Trophoblast cell (in vitro differentiated cells and primary cell): ENCODE measurements around the gene RAB1B.

Source experiments
- DNase-seq, 2 donors: peaks; one replicate each; pipeline ENCODE4 v3.0.0-alpha.2; 2016
- H2AFZ ChIP-seq: 2 replicates; pipeline ENCODE4 v1.6.1; 2013; ENCODE audit warnings: low read length, moderate library complexity, mild to moderate bottlenecking; ENCODE audit not compliant: insufficient read depth, poor library complexity
- H2AK5ac ChIP-seq: 2 replicates; pipeline ENCODE4 v1.6.1; 2013; ENCODE audit warnings: mild to moderate bottlenecking, low read length
- H2BK120ac ChIP-seq: 2 replicates; pipeline ENCODE4 v1.6.1; 2013; ENCODE audit warnings: low read length, mild to moderate bottlenecking, moderate library complexity; ENCODE audit not compliant: insufficient read depth, poor library complexity
- H2BK12ac ChIP-seq: 2 replicates; pipeline ENCODE4 v1.6.1; 2013; ENCODE audit warnings: mild to moderate bottlenecking, low read length, moderate library complexity
- H2BK5ac ChIP-seq: 2 replicates; pipeline ENCODE4 v1.6.1; 2013; ENCODE audit warnings: low read length, low read depth, moderate library complexity, mild to moderate bottlenecking; ENCODE audit not compliant: poor library complexity
- H3K14ac ChIP-seq: 2 replicates; pipeline ENCODE4 v1.6.1; 2013; ENCODE audit warnings: mild to moderate bottlenecking, low read length
- H3K18ac ChIP-seq: 2 replicates; pipeline ENCODE4 v1.6.1; 2013; ENCODE audit warnings: mild to moderate bottlenecking, low read length
- H3K23ac ChIP-seq: 2 replicates; pipeline ENCODE4 v1.6.1; 2013; ENCODE audit warnings: low read length
- H3K27ac ChIP-seq: 2 replicates; pipeline ENCODE4 v1.5.1; 2013; ENCODE audit warnings: low read depth, mild to moderate bottlenecking, inconsistent platforms, low read length, moderate library complexity
- H3K27me3 ChIP-seq: 2 replicates; pipeline ENCODE4 v1.6.1; 2013; ENCODE audit warnings: inconsistent platforms, mild to moderate bottlenecking, low read length, moderate library complexity; ENCODE audit not compliant: insufficient read depth
- H3K36me3 ChIP-seq, 2 experiments: 1 replicate in 1 of 2; 2 replicates in 1 of 2; pipeline ENCODE4 v1.6.1; 2013; ENCODE audit warnings: low read length in 2 of 2, mild to moderate bottlenecking in 2 of 2, moderate library complexity in 1 of 2; ENCODE audit not compliant: insufficient read depth in 2 of 2, control insufficient read depth in 1 of 2
- H3K4ac ChIP-seq: 2 replicates; pipeline ENCODE4 v1.6.1; 2013; ENCODE audit warnings: low read depth, mild to moderate bottlenecking, low read length, moderate library complexity
- H3K4me1 ChIP-seq, 2 experiments: 1 replicate in 1 of 2; 2 replicates in 1 of 2; pipeline ENCODE4 v1.6.1; 2013; ENCODE audit warnings: low read length in 2 of 2, mild to moderate bottlenecking in 2 of 2, moderate library complexity in 1 of 2; ENCODE audit not compliant: insufficient read depth in 2 of 2, control insufficient read depth in 1 of 2
- H3K4me2 ChIP-seq: 2 replicates; pipeline ENCODE4 v1.6.1; 2013; ENCODE audit warnings: inconsistent platforms, mild to moderate bottlenecking, low read length, moderate library complexity
- H3K4me3 ChIP-seq: 2 replicates; pipeline ENCODE4 v1.5.1; 2013; ENCODE audit warnings: mild to moderate bottlenecking, low read depth, low read length, inconsistent platforms
- H3K79me1 ChIP-seq: one replicate; pipeline ENCODE4 v1.6.1; 2013; ENCODE audit warnings: low read length
- H3K79me2 ChIP-seq: 2 replicates; pipeline ENCODE4 v1.6.1; 2013; ENCODE audit warnings: low read length, mild to moderate bottlenecking; ENCODE audit not compliant: control insufficient read depth, insufficient read depth, poor library complexity
- H3K9ac ChIP-seq: 2 replicates; pipeline ENCODE4 v1.6.1; 2013; ENCODE audit warnings: mild to moderate bottlenecking, low read length
- H3K9me3 ChIP-seq: 2 replicates; pipeline ENCODE4 v1.6.1; 2013; ENCODE audit warnings: low read depth, mild to moderate bottlenecking, control low read depth, inconsistent platforms, low read length; ENCODE audit not compliant: insufficient read depth
- H4K12ac ChIP-seq: 2 replicates; pipeline ENCODE4 v1.6.1; 2013; ENCODE audit warnings: low read depth, mild to moderate bottlenecking, low read length, moderate library complexity
- H4K8ac ChIP-seq: 2 replicates; pipeline ENCODE4 v1.6.1; 2013; ENCODE audit warnings: low read depth, mild to moderate bottlenecking, low read length, moderate library complexity
- H4K91ac ChIP-seq: one replicate; pipeline ENCODE4 v1.6.1; 2013; ENCODE audit warnings: low read depth, mild to moderate bottlenecking, low read length, moderate library complexity
- WGBS: extraction: QIAGEN DNeasy Blood & Tissue Kit; methylation state at CpG from one replicate; pipeline ENCODE4 v1.1.7; 2013; ENCODE audit warnings: missing lambda C conversion rate; ENCODE audit not compliant: insufficient read length, insufficient coverage; ENCODE audit errors: extremely low coverage; 5-methylcytosine and 5-hydroxymethylcytosine counted together

The RAB1B gene

DNA sequence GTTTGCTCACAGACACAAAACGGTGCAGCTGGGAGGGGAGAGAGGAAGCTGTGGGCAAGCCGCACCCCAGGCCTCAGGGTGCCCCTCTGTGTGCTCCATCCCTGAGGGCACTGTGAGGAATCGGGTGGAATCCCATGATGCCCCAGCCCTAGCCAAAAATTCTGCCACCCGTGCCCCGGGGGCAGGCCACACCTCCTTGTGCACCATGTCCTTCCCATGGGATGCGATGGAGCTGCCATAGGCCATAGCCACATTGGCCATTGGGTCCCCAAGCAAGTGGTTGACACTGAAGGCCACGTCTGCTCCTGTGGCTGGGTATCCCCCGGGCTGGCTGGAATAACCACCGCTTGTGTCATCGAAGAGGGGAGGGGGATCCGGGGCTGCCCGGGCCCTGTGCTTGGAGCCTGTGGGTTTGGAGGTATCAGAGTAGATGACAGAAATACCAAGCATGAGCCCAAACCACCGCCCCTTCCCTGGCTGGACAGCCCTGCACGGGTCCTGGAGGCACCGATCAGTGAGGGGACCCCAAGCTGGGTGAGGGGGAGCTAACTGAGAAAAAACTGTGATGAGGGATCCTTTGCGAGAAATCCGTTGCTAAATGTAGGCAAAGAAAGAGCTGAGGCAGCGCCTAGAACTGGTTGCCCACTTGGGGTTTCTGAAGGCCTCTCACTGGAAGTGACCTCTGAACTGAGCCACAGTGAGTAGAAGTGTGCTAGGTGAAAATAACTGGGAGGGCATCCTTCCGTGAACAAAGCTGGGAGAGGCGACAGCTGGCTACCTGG lies 19.6 kb downstream of the RAB1B start:
- H3K4me3 ChIP-seq: peak overlapping the region; percentile 84
- peak overlapping the region; percentile 62 for H2BK120ac ChIP-seq
- H2AFZ ChIP-seq: peak overlapping the region; percentile 94
- H4K8ac ChIP-seq: peak overlapping the region; percentile 98
- H3K4me1 ChIP-seq: peaks cover 12 to 15% of the 10 kb centered on the region in 2 experiments
- no peak overlapping the region for H2BK12ac ChIP-seq
- peak overlapping the region; percentile 86 for H3K4ac ChIP-seq
- peaks cover 8% of the 10 kb centered on the region for H3K79me1 ChIP-seq
- peaks cover 20% of the 10 kb centered on the region for H3K27me3 ChIP-seq
- peaks cover 10% of the 10 kb centered on the region for H3K79me2 ChIP-seq
- peak overlapping the region; percentile 97 for H4K91ac ChIP-seq
- peak overlapping the region; percentile 86 for H3K9ac ChIP-seq
- peak overlapping the region; percentile 96 for H3K14ac ChIP-seq
- H3K4me2 ChIP-seq: peak overlapping the region; percentile 62
- peaks cover 27 to 34% of the 10 kb centered on the region in 2 experiments for H3K36me3 ChIP-seq
- no peak for DNase-seq
- peak overlapping the region; percentile 63 for H3K27ac ChIP-seq
- no CpG with 5 or more reads among the region's 20 CpGs for WGBS
- H2BK5ac ChIP-seq: peak overlapping the region; percentile 85
- peak overlapping the region; percentile 92 for H4K12ac ChIP-seq
- H3K9me3 ChIP-seq: peaks cover 3% of the 10 kb centered on the region
- peak overlapping the region; percentile 43 for H2AK5ac ChIP-seq
- no peak overlapping the region for H3K23ac ChIP-seq
- peak overlapping the region; percentile 97 for H3K18ac ChIP-seq

DNA sequence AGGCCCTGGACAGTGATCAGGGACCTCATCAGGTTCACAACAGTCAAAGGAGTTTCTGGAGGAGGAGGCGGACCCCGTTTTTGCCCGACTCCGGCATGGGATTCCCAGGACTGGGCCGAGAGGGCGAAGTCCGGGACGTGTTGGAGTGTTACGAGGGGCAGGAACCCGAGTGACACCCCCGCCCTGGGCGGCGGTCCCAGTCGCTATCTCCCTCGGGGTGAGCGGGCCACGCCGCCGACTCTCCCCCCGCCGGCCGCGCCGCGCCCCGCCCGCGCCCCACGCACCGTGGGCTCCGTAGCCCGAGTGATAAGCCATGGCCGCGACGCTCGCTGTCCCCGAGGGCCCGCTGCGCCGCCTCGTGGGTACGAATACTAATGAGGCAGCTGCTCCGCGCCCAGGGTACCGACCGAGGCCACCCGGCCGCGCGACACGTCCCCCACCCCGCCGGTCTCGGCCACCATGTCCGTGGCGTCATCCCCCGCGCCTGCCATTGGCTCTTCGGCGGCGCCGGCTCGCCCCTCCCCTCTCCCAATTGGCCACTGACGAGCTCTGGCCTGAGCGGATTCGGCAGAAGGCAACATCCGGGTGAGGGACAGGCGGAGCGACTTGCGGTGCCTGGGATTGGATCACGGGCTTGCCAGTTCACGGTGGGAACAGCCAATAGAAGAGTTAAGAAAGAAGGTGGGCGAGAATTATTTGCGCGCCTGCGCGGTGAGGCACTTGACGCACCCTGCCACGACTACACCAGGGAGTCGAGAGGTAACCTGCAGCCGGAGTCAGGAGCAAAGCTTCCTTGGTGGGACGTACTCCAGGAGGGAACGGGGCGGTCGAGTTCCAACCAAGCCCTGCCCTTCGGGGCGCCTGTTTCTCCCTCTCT lies 20.5 kb downstream of the RAB1B start, which contains the start of gene YIF1A:
Gene YIF1A, minus strand, starts transcription at position 473 of the 877 bp plus-strand sequence. Its CDS starts 158 bp downstream, at position 315.
- peak within 1 kb of the TSS; percentile 43 for H2AK5ac ChIP-seq
- H4K12ac ChIP-seq: peak within 1 kb of the TSS; percentile 92
- H3K4ac ChIP-seq: peak within 1 kb of the TSS; percentile 86
- H3K23ac ChIP-seq: no peak within 1 kb of the TSS
- peak within 1 kb of the TSS; percentile 86 for H3K9ac ChIP-seq
- H3K79me2 ChIP-seq: peaks cover 10% of the 10 kb centered on the region
- H3K18ac ChIP-seq: peak within 1 kb of the TSS; percentile 97
- H3K27me3 ChIP-seq: peaks cover 20% of the 10 kb centered on the region
- peak; percentile 99 to 100 for DNase-seq
- peak within 1 kb of the TSS; percentile 96 for H3K14ac ChIP-seq
- H3K36me3 ChIP-seq: peaks cover 25 to 31% of the 10 kb centered on the region in 2 experiments
- WGBS: no CpG with 5 or more reads among the region's 87 CpGs
- no peak within 1 kb of the TSS for H2BK12ac ChIP-seq
- H4K91ac ChIP-seq: peak within 1 kb of the TSS; percentile 97
- peak within 1 kb of the TSS; percentile 72 for H3K27ac ChIP-seq
- H3K9me3 ChIP-seq: peaks cover 3% of the 10 kb centered on the region
- H3K4me3 ChIP-seq: peak within 1 kb of the TSS; percentile 84
- H2BK5ac ChIP-seq: peak within 1 kb of the TSS; percentile 85
- peaks cover 12 to 15% of the 10 kb centered on the region in 2 experiments for H3K4me1 ChIP-seq
- H3K4me2 ChIP-seq: peak within 1 kb of the TSS; percentile 97
- H3K79me1 ChIP-seq: peaks cover 8% of the 10 kb centered on the region
- H2AFZ ChIP-seq: peak within 1 kb of the TSS; percentile 94
- H4K8ac ChIP-seq: peak within 1 kb of the TSS; percentile 98
- H2BK120ac ChIP-seq: peak within 1 kb of the TSS; percentile 62

DNA sequence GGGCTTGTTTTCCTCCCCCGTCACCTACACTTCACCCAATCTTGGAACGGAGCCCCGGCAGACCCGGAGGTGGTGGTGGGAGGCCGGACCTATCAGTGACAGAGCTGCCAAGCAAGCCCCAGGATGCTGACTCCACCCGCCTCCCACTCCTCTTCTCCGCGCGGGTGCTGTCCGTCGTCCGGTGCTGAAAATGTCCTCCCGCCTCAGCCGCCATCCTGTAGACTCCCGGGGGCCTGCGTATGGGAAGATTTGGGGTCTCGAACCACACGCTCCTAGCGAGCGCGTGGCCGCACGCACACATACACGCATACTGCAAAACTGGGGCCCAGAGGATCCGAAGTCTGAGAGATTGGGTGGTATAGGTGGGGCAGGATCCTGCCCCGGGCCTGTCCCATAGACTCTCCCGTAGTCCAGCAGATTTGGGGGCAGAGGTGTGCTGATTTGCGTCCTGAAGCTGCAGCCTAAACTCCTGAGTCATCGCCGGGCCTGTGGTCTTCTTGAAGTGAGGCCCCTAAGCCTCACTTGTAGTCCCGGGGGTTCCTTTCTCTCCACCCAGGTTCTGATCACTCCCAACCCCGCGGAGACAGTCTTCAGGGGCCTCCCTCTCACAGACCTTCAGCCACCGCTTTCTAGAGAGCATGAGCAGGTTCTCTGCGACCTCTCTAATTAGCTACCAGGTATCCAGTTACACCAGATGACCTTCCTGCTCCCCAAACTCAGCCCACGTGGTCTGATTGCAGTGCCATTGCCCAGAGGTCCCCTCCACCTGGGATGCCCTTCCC lies 21.3 kb downstream of the RAB1B start:
- Histone ChIP-seq H4K8ac (peak overlapping the region; percentile 86), H2BK12ac (no peak overlapping the region), H2BK120ac (no peak overlapping the region), H3K14ac (peak overlapping the region; percentile 45), H2AK5ac (peak overlapping the region; percentile 23), H2BK5ac (peak overlapping the region; percentile 46), H3K27me3 (peaks cover 20% of the 10 kb centered on the region), H3K4me1 (peaks cover 12 to 15% of the 10 kb centered on the region in 2 experiments), H3K23ac (no peak overlapping the region), H3K9me3 (peaks cover 3% of the 10 kb centered on the region), H3K79me1 (peaks cover 8% of the 10 kb centered on the region), H3K9ac (peak overlapping the region; percentile 54), H3K36me3 (peaks cover 19 to 23% of the 10 kb centered on the region in 2 experiments), H3K27ac (peak overlapping the region; percentile 72), H3K18ac (peak overlapping the region; percentile 61), H4K91ac (peak overlapping the region; percentile 79), H3K4me3 (peak overlapping the region; percentile 78), H2AFZ (peak overlapping the region; percentile 38), H3K4ac (peak overlapping the region; percentile 30), H3K4me2 (peak overlapping the region; percentile 97), H3K79me2 (peaks cover 10% of the 10 kb centered on the region), H4K12ac (peak overlapping the region; percentile 65)
- no CpG with 5 or more reads among the region's 36 CpGs for WGBS
- DNase-seq: peak in 1 of 2 donors; percentile 77

DNA sequence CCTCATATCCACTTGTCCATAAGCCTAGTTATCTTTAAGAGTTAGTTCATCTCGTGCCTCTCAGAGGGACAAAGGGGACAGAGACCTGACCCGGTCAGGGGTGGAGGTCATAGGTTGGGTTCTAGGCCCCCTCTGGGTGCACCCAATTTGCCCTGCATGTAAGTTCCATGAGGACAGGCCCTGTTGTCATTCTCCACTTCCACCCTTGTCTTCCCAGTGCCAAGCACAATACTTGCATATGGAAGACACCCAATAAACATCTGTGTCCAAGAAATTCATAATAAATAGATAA lies 21.8 kb downstream of the RAB1B start:
- H2BK120ac ChIP-seq: no peak overlapping the region
- no peak overlapping the region for H3K4ac ChIP-seq
- H3K4me3 ChIP-seq: no peak overlapping the region
- H3K79me2 ChIP-seq: peaks cover 10% of the 10 kb centered on the region
- no peak overlapping the region for H3K23ac ChIP-seq
- H4K8ac ChIP-seq: no peak overlapping the region
- no peak overlapping the region for H3K9ac ChIP-seq
- H3K4me1 ChIP-seq: peaks cover 12 to 15% of the 10 kb centered on the region in 2 experiments
- H4K91ac ChIP-seq: no peak overlapping the region
- no CpG with 5 or more reads among the region's 2 CpGs for WGBS
- H2BK12ac ChIP-seq: no peak overlapping the region
- no peak overlapping the region for H2AK5ac ChIP-seq
- H3K18ac ChIP-seq: no peak overlapping the region
- H3K9me3 ChIP-seq: peaks cover 3% of the 10 kb centered on the region
- DNase-seq: no peak
- no peak overlapping the region for H3K4me2 ChIP-seq
- H4K12ac ChIP-seq: no peak overlapping the region
- H2AFZ ChIP-seq: no peak overlapping the region
- peaks cover 13 to 18% of the 10 kb centered on the region in 2 experiments for H3K36me3 ChIP-seq
- no peak overlapping the region for H2BK5ac ChIP-seq
- H3K79me1 ChIP-seq: peaks cover 8% of the 10 kb centered on the region
- H3K27ac ChIP-seq: no peak overlapping the region
- H3K27me3 ChIP-seq: peaks cover 20% of the 10 kb centered on the region
- H3K14ac ChIP-seq: no peak overlapping the region
